Measurements from ENCODE around the gene SLC39A2. TPM values are rescaled to one million over a fixed set of nuclear protein-coding genes. Genes with fewer than 3 reads are reported as not detected.
"Not testable (repeated sequence)": the region's sequence is repeated elsewhere in the genome, so short reads cannot be mapped to it uniquely, and the experiment has no call there.

The SLC39A2 gene
- total RNA-seq, 1 experiment from 2014 or later: not detected

DNA sequence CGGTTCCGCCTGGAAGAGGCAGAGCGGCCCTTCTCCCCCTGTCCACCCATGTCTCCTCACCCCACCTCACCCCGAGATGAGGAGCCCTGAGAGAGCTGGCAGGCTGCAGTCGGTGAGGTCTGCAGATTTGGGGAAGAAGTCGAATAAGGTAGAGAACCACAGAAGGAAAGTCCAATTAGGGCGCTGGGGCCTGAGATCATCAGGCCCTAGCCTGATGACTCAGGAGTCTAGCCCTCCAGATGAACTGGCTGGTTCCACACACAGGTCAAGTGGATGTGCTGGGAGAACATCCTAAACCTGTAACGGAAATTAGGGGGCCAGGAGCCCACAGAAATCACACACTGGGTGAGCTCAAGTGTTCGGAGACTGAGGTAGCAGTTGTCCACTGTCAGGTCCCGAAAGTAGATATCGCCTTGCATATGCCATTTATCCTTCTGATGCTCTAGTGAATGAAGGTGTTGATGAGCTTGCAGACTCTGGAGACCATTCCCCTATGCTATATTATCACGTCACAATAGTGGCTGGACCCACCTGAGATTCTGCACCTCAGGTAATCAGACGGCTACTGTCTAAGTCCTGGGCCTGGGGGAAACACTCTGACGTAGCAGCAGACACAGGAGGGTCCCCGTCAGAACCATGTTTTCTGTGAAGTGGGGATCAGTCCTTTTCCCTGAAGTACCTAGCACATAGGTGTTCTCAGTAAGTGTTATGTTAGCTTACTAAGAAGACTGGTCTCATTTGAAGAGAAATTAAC, 10.2 kb upstream of the SLC39A2 start:
- in situ Hi-C loops (cut with HindIII; ENCODE audit: low pct_unique_long_range_greater_than_20kb, low sequenced_read_pairs): no loop called here
- no peak for DNase-seq (ENCODE audit: low read depth, low spot score)

DNA sequence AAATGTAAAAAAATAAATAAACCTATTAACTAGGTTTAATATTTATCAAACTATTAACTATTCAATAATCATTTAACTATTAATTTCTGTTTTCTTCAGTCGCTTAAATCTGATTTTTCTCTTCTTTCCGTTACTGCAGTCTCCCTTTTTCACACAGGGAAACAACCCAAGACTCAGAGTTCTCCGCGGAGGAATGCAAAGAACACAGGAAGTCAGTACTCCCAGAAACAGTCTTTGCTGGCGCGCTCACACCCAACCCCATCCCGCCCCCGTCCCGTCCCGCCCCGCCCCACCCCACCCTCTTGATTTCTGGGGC, 9.7 kb upstream of the SLC39A2 start:
- in situ Hi-C loops (cut with HindIII; ENCODE audit: low pct_unique_long_range_greater_than_20kb, low sequenced_read_pairs): no loop called here
- DNase-seq (ENCODE audit: low read depth, low spot score): no peak

DNA sequence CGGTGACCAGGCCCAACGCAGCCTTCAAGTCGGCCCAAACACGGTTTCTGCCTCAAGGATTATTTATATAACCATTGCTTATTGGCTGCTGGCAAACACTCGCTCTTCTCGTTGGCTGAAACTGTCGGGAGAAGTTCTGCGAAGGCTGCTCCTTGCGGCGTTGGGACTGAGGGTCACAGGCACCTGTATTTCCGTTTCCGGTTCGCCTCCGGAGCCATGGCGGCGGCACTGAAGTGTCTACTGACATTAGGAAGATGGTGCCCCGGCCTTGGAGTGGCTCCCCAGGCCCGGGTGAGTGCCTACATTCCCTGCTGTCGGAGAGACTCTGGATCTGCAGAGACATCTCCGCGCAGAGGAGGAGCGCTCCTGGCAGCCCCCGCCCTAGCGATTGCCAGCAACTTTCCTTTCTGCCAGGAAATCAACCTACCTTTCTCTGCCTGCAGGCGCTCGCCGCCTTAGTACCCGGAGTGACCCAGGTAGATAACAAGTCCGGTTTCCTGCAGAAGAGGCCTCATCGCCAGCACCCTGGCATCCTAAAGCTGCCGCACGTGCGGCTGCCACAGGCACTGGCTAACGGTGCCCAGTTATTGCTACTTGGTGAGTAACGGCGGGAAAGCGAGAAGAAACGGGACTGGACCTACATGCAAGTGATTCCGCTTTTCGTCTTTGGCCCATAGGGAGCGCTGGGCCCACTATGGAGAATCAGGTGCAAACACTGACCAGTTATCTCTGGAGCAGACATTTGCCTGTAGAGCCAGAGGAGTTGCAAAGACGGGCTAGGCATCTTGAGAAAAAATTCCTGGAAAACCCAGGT, 9.1 kb upstream of the SLC39A2 start, which contains the start of gene METTL17:
Gene METTL17 (plus strand): TSS at position 194 of the 814 bp plus-strand sequence. CDS start 23 bp downstream, at position 217.
- in situ Hi-C loops (cut with HindIII; ENCODE audit: low pct_unique_long_range_greater_than_20kb, low sequenced_read_pairs): no loop called here
- DNase-seq (ENCODE audit: low read depth, low spot score): peak; percentile 97

DNA sequence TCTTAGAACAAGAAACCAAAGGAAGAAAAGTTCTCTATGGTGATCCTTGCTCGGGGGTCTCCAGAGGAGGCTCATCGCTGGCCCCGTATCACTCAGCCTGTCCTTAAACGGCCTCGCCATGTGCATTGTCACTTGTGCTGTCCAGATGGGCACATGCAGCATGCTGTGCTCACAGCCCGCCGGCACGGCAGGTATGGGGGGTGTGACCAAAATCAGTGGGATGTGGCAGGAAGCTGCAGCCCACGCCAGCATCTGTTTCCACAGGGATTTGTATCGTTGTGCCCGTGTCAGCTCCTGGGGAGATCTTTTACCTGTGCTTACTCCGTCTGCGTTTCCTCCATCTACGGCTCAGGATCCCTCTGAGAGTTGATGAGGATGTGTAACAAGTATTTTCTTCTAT, 2.6 kb upstream of the SLC39A2 start:
- no peak for DNase-seq (ENCODE audit: low read depth, low spot score)
- in situ Hi-C loops (cut with HindIII; ENCODE audit: low pct_unique_long_range_greater_than_20kb, low sequenced_read_pairs): no loop called here

DNA sequence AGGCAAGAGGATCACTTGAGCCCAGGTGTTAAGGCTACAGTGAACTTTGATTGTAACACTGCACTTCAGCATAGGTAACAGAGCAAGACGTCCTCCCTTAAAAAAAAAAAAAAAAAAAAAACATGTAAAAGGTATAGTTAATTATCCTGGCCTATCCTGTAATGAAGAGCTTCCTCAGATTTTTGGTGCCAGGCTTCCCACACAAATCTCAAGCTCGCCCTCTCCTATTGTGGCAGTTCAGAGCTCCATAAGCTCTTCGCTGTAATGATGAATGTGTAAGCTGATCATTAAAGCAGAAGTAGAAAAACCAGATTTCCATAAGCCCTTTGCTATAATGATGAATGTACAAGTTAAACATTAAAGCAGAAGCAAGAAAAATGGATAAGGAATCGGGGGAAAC, 2.0 kb upstream of the SLC39A2 start:
- no peak for DNase-seq (ENCODE audit: low read depth, low spot score)
- in situ Hi-C loops (cut with HindIII; ENCODE audit: low pct_unique_long_range_greater_than_20kb, low sequenced_read_pairs): no loop called here

DNA sequence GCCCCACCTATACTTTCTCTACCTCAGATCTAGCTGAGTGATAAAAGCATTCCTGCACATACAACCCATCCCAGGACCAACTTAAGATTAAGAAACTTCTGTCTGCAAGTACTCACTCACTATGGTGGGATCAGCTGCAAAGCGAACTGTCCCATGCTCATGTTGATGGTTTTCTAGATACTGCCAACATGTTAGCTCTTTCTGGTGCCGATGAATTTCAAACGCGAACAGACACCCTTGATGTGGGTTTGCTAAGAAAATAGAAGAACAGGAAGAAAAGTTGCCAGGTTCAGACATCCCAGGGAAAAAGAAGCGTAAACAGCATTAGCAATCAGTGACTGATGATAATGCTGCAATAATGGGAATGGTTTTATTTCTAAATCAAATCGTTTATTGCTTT, 1.5 kb upstream of the SLC39A2 start:
- no peak for DNase-seq (ENCODE audit: low read depth, low spot score)
- in situ Hi-C loops (cut with HindIII; ENCODE audit: low pct_unique_long_range_greater_than_20kb, low sequenced_read_pairs): no loop called here

DNA sequence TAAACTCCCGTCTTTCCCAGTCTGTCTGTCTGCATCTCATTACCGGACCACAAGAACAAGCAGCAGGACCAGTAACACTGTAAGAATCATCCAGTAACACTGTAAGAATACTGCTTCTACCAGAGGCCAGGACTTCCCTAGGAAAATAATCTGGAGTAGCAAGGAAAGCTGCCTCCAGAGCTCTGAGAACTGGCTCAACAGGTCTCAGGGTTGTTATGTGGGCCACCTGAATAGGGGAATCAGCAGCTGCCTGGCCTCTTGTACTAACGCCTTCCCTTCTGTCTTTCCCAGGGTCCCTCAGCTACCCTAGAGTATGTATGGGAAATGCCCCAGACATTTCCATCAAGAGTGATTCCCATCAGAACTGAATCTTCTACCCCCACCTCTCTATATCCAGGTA, 954 bp upstream of the SLC39A2 start:
- no peak for DNase-seq (ENCODE audit: low read depth, low spot score)
- in situ Hi-C loops (cut with HindIII; ENCODE audit: low pct_unique_long_range_greater_than_20kb, low sequenced_read_pairs): no loop called here

DNA sequence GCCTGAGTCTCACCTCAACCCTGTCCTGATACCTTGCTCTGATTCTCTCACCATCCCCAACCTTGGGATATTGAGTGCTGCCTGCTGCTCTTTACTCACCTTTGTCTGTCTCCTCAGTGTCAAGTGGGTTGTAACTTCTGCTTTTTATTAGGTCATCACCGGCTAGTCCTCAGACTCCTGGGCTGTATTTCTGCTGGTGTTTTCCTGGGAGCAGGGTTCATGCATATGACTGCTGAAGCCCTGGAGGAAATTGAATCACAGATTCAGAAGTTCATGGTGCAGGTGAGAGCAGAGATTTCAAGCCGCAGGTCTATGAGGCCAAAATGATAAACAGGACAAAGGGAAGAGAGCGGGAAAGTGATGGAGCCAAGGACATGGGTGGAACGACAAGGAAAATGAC, 498 bp downstream of the SLC39A2 start:
- in situ Hi-C loops (cut with HindIII; ENCODE audit: low pct_unique_long_range_greater_than_20kb, low sequenced_read_pairs): no loop called here
- DNase-seq (ENCODE audit: low read depth, low spot score): no peak

DNA sequence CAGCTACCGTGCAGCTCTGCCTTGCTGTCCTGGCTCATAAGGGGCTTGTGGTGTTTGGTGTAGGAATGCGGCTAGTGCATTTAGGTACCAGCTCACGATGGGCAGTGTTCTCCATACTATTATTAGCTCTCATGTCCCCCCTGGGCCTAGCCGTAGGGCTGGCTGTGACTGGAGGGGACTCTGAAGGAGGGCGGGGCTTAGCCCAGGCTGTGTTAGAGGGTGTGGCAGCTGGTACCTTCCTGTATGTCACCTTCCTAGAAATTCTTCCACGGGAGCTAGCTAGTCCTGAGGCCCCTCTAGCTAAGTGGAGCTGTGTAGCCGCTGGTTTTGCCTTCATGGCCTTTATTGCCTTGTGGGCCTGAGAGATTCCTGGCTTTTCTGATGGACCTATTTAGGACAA, 2.1 kb downstream of the SLC39A2 start:
- DNase-seq (ENCODE audit: low read depth, low spot score): no peak
- in situ Hi-C loops (cut with HindIII; ENCODE audit: low pct_unique_long_range_greater_than_20kb, low sequenced_read_pairs): no loop called here

DNA sequence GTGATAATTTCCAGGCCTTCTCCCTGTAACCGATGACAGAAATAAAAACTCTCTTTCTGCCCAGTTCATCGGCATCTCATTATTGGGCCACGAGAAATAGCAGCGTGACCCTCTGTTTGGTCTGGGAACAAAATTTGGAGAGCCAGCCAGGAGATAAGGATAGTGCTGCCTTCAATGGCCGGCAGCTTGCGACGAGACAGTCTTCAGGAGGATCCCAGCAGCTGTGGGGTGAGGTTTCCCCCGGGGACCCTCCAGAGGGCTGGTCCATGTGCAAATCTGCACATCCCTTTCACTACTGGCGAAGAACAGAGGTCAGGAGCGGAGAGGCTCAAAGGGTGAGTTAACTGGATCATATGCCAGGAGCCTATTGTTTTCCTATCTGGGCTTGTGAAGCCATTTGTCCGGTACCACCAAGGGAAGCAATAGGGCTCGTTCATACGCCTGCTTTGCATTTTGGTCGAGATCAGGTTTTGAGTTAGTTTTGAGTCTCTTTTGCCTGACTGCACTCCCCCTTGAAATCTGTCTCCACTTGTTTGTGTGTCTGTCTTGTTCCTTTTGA, 4.8 kb downstream of the SLC39A2 start:
- no peak for DNase-seq (ENCODE audit: low read depth, low spot score)
- in situ Hi-C loops (cut with HindIII; ENCODE audit: low pct_unique_long_range_greater_than_20kb, low sequenced_read_pairs): no loop called here

DNA sequence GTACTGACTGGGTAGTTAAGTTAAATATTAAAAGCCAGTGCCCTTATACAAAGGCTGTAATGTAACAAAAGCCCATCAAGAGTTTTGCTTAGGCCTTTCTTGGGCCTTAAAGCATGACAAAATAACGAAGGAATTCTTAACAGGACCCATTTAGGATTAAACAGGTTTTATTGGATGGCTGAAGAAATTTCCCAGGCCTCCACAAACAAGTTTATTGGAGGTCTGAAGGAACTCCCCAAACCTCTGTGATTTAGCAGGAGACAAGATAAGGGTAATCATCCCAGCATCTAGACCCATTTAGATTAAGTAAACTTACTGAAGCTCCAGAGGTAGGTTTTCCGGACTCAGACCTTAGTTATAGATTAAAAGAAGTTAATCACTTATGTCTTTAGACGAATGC, 10.6 kb downstream of the SLC39A2 start:
- DNase-seq (ENCODE audit: low read depth, low spot score); in situ Hi-C loops (cut with HindIII; ENCODE audit: low pct_unique_long_range_greater_than_20kb, low sequenced_read_pairs): not testable (repeated sequence)

DNA sequence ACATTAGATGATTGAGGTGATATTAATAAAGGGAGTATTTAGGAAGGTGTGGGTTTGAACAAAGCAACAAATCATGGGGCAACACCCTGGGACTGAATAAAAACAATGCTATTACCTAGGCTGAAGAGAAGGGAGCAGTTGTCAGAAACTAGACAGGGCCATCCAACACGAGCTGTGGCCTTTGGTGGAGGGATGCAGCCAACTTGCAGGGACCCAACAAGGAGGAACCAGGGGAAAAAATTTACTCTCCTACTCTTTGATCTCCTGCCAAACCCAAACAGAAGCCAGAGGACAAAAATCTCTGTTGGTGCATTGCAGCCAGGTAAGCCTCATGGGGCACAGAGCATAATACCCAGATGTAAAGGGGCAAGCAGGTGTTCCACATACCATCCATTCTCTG, 12.0 kb downstream of the SLC39A2 start:
- in situ Hi-C loops (cut with HindIII; ENCODE audit: low pct_unique_long_range_greater_than_20kb, low sequenced_read_pairs): no loop called here
- DNase-seq (ENCODE audit: low read depth, low spot score): no peak

DNA sequence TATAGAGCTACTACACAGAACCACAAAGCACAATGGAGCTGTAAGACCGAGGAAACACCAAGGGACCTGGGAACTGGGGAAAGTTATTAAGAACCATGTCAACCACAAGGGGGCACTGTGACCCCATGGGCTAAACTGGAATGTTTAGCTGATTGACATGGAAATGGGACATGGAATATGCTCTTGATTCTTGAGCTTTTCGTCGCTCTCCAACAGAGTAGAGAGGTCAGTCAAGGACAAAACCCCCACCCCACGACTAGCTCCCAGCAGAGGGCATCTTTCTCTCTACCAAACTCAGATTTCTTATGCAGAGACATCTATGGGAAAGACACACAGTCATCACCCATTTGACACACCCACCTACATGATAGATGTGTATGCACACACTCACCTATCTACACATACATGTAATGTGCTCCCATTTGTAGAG, 15.7 kb downstream of the SLC39A2 start:
- in situ Hi-C loops (cut with HindIII; ENCODE audit: low pct_unique_long_range_greater_than_20kb, low sequenced_read_pairs): no loop called here
- peak; percentile 91 for DNase-seq (ENCODE audit: low read depth, low spot score)

DNA sequence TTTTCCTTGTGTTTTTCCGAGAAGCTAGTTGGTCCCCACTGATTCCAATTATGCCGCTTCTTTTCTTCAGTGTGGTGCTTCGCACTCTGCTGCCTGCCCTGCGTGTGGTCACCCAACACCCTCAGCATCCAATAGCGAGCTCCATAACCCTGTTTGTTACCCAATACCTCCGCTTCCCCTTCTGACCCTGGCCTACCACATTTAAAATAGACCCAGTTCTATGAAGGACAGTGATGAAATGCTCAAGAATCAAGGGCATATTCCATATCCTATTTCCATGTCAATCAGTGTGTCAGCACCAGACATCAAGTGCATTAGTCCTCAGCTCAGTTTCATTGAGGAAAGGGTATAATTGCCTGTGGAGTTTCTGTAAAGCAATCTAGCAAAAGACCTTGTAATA, 16.2 kb downstream of the SLC39A2 start:
- DNase-seq (ENCODE audit: low read depth, low spot score): no peak
- in situ Hi-C loops (cut with HindIII; ENCODE audit: low pct_unique_long_range_greater_than_20kb, low sequenced_read_pairs): no loop called here

DNA sequence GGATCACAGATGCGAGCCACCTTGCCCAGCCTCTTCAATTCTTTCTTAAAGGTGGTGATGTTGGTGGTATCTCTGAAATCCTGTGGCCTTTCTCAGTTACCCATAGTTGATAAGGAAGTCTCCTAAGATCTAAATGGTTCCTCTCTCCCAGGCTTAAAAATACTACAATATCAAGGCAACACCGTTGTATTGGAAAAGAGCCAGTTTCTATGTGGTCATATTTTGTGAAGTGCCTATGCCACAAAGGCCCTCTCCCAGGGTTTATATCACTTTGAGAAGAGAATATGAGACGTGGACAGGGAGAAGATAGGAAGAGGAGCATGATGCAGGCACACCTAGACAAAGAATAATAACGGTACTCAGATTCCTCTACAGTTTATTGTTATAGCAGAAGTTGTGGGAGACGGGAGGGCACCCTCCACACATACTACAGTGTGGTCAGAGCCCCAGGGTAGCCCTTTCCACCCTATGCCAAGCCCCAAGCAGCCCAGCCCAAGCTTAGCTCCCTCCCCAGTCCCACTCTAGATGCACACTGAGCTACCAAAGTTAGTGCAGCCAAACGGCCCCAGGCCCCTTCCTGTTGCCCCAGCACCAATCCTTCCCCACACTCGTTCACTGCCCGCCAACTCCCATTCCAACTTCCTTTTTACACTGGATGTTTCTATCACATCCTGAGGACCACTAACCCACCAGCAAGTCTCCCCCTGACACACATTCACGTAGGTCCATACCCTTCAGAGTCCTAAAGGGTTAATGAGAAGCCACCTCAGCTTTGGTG, 17.5 kb downstream of the SLC39A2 start:
- DNase-seq (ENCODE audit: low read depth, low spot score): no peak
- in situ Hi-C loops (cut with HindIII; ENCODE audit: low pct_unique_long_range_greater_than_20kb, low sequenced_read_pairs): no loop called here

DNA sequence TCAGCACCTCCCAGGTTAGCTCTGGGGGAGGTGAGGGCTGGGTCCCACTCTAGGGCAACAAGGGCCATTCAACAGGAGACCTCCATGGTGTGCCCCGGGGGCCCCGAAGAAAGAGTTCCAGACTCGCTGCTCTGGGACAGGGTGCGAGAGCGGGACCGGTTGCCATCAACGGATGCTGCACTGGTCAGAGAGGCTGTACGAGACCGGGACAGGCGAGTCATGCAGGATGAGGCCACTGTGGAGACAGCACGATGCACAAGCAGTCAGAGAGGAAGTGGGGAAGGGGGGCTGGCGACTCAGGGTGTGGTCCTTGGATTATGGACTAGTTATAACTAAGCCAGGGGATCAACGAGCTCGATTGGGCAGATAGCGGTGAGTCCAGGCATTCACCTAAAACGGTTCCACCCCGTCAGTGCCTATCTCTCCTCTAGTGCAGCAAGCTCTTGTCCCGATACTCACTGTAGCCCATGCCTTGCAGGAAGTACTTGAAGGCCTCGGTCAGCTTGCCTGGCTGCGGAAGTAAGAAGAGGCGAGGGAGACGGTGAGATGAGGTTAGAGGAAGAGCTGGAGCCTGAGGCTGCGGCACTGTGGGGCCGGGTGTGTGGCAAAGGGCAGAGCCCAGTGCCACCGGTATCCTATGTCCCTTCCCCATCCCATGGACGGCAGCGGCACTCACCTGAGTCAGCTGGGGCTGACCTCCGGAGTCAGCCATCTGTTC, 18.6 kb downstream of the SLC39A2 start:
- DNase-seq (ENCODE audit: low read depth, low spot score): no peak
- in situ Hi-C loops (cut with HindIII; ENCODE audit: low pct_unique_long_range_greater_than_20kb, low sequenced_read_pairs): no loop called here

DNA sequence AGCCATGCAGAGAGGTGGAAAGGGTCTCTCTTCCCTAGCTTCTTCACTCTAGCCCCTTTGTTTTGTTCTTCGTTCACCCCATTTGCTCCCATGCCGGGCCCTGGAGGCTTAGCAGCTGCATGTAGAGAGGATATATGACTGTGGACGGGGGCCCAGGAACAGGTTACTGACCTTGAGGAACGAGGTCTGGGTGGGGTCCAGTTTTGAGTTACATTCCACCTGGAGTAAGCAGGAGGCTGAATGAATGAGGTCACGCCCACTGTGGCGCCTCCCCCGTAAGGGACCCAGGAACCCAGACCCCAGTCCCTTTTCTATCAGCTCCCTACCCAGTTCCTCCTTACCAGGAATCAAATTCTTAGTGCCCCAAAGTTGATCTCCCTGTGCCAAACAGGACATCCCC, 19.2 kb downstream of the SLC39A2 start:
- in situ Hi-C loops (cut with HindIII; ENCODE audit: low pct_unique_long_range_greater_than_20kb, low sequenced_read_pairs): no loop called here
- DNase-seq (ENCODE audit: low read depth, low spot score): no peak

DNA sequence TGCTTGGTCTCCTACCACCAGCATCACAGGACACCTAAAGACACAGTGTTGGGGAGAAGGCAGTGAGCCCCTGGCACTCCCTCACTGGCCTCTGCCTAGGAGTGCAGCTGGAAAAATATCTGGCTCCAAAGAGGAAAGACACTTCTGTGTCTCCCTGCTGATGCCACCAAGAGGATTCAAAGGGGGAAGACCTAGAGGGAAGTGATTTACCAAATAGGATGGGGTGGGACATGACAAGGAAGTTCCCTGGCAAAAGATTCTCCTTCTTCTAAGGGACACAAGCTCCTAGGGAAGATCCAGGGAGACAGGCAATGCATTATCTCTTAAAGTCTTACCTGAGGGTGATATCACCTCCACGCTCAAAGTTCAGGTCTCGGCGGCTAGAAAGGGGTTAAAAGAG, 19.7 kb downstream of the SLC39A2 start:
- no peak for DNase-seq (ENCODE audit: low read depth, low spot score)
- in situ Hi-C loops (cut with HindIII; ENCODE audit: low pct_unique_long_range_greater_than_20kb, low sequenced_read_pairs): no loop called here
